ENCODE measurements around the gene AKT2.

GRCh38 chr19:40247735-40248262, 37.3 kb downstream of the AKT2 start:
- TF ChIP-seq CTCF (IDR thresholded peaks at IDR 0.05) (no peak), POLR2A (IDR thresholded peaks at IDR 0.05) (no peak), POLR2AphosphoS5 (IDR thresholded peaks at IDR 0.05; ENCODE audit: insufficient read depth in 1 of 2, low read depth in 1 of 2) (no peak)

Measured in vagina (tissue), 2 donors.